Gastroesophageal sphincter (tissue), 4 donors: ENCODE measurements around the gene OLFML2A. TPM values are rescaled to one million over a fixed set of nuclear protein-coding genes. Genes with fewer than 3 reads are reported as not detected.
A peak's percentile ranks its signal among the peaks of the same experiment; 100 is the strongest.
"Not testable (repeated sequence)": the region's sequence is repeated elsewhere in the genome, so short reads cannot be mapped to it uniquely, and the experiment has no call there.

ENCODE experiments used
- ATAC-seq: fragments of 150-250 bp; one replicate; pipeline ENCODE4 v1.9.1; 2016; ENCODE audit warnings: mild to moderate bottlenecking, moderate library complexity
- H3K27ac ChIP-seq, 4 donors: fragments of 200-600 bp; sonication (generic) in 3 of 4; 1 replicate in 3 of 4; 2 replicates in 1 of 4; pipeline ENCODE4 v1.5.1; 2016 to 2019
- H3K27me3 ChIP-seq: fragments of 200-600 bp; sonication (generic); one replicate; pipeline ENCODE4 v1.5.1; 2019
- H3K36me3 ChIP-seq, 2 donors: fragments of 200-600 bp; sonication (generic); one replicate each; pipeline ENCODE4 v1.5.1; 2019; ENCODE audit warnings: control low read depth in 1 of 2
- H3K4me1 ChIP-seq, 3 donors: fragments of 200-600 bp; sonication (generic); 1 replicate in 2 of 3; 2 replicates in 1 of 3; pipeline ENCODE4 v1.5.1; 2016 to 2019; ENCODE audit warnings: control low read depth in 2 of 3
- H3K4me3 ChIP-seq, 2 donors: fragments of 200-600 bp; sonication (generic); one replicate each; pipeline ENCODE4 v1.5.1; 2019; ENCODE audit warnings: mild to moderate bottlenecking in 1 of 2, moderate library complexity in 1 of 2
- H3K9me3 ChIP-seq, 3 donors: fragments of 200-600 bp; sonication (generic); one replicate each; pipeline ENCODE4 v1.5.1; 2017 to 2019; ENCODE audit warnings: control low read depth in 2 of 3
- EP300 ChIP-seq: sonication (generic); formaldehyde crosslinking; IDR thresholded peaks from one replicate; pipeline ENCODE4 v1.6.1; 2017; ENCODE audit warnings: antibody characterized with exemption, mild to moderate bottlenecking
- POLR2A ChIP-seq, 2 donors: fragments of 450-650 bp; IDR thresholded peaks; one replicate each; pipeline ENCODE4 v1.6.1; 2017; ENCODE audit warnings: antibody characterized with exemption in 2 of 2, mild to moderate bottlenecking in 2 of 2, moderate library complexity in 1 of 2
- POLR2AphosphoS5 ChIP-seq: sonication (generic); formaldehyde crosslinking; IDR thresholded peaks from one replicate; pipeline ENCODE4 v1.6.1; 2017; ENCODE audit warnings: antibody characterized with exemption
- WGBS, 2 donors: methylation state at CpG; one replicate each; pipeline ENCODE4 v1.1.5; 2018; ENCODE audit warnings: low coverage in 1 of 2; 5-methylcytosine and 5-hydroxymethylcytosine counted together
- total RNA-seq, 4 donors: library from RNA; depleted of rRNA; stranded (reverse); fragments of >200 nt; gene quantifications; one replicate each; pipeline ENCODE4 v1.1.0, GENCODE V29; 2016
- TF ChIP-seq, protein P1 (sequence below), 4 experiments: fragments of 200-600 bp in 2 of 4; fragments of 450-650 bp in 2 of 4; sonication (generic) in 1 of 4; IDR thresholded peaks; one replicate each; pipeline ENCODE4 v1.5.1; 2017 to 2019; ENCODE audit warnings: antibody characterized with exemption in 4 of 4, mild to moderate bottlenecking in 2 of 4, moderate library complexity in 2 of 4

OLFML2A gene
- total RNA-seq, 4 donors from 2014 or later, result 21.7 to 85.7 (median 43.2) TPM

GRCh38 chr9:124839612-124840299, 62.8 kb downstream of the OLFML2A start:
- ATAC-seq, result peak; percentile 23
- Histone ChIP-seq H3K9me3 (no peaks in the 10 kb centered on the region), H3K27me3 (no peaks in the 10 kb centered on the region), H3K27ac (no peak overlapping the region), H3K36me3 (no peaks in the 10 kb centered on the region), H3K4me3 (no peak overlapping the region), H3K4me1 (peaks cover 0 to 16% (median 13%) of the 10 kb centered on the region in 3 donors)
- 62% methylated on average over 6 of the region's 12 CpGs; no CpG with 5 or more reads in 1 of the 2 donors for WGBS, 2 donors
- no peak for TF ChIP-seq POLR2AphosphoS5
- TF ChIP-seq POLR2A (IDR thresholded peaks at IDR 0.05), result no peak
- TF ChIP-seq, protein P1, sequence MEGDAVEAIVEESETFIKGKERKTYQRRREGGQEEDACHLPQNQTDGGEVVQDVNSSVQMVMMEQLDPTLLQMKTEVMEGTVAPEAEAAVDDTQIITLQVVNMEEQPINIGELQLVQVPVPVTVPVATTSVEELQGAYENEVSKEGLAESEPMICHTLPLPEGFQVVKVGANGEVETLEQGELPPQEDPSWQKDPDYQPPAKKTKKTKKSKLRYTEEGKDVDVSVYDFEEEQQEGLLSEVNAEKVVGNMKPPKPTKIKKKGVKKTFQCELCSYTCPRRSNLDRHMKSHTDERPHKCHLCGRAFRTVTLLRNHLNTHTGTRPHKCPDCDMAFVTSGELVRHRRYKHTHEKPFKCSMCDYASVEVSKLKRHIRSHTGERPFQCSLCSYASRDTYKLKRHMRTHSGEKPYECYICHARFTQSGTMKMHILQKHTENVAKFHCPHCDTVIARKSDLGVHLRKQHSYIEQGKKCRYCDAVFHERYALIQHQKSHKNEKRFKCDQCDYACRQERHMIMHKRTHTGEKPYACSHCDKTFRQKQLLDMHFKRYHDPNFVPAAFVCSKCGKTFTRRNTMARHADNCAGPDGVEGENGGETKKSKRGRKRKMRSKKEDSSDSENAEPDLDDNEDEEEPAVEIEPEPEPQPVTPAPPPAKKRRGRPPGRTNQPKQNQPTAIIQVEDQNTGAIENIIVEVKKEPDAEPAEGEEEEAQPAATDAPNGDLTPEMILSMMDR (IDR thresholded peaks at IDR 0.05), result peak in 3 of 4 experiments; percentile 26 to 46 (median 45)
- TF ChIP-seq EP300, result no peak

GRCh38 chr9:124840300-124840833, 63.4 kb downstream of the OLFML2A start:
- ATAC-seq, result no peak
- no peaks in the 10 kb centered on the region for H3K36me3 ChIP-seq
- 80% methylated on average over 1 of the region's 18 CpGs; no CpG with 5 or more reads in 1 of the 2 donors for WGBS, 2 donors
- no peak overlapping the region for H3K27ac ChIP-seq
- no peaks in the 10 kb centered on the region for H3K9me3 ChIP-seq
- TF ChIP-seq EP300 (no peak), POLR2A (IDR thresholded peaks at IDR 0.05) (no peak)
- H3K4me1 ChIP-seq, result peaks cover 0 to 10% (median 7%) of the 10 kb centered on the region in 3 donors
- no peaks in the 10 kb centered on the region for H3K27me3 ChIP-seq
- H3K4me3 ChIP-seq, result no peak overlapping the region

- Histone ChIP-seq H3K36me3 (no peaks in the 10 kb centered on the region), H3K4me1 (peaks cover 0 to 1% (median 0%) of the 10 kb centered on the region in 3 donors), H3K27me3 (no peaks in the 10 kb centered on the region), H3K9me3 (no peaks in the 10 kb centered on the region), H3K4me3 (no peak overlapping the region), H3K27ac (no peak overlapping the region)
- 78% methylated on average over 9 of the region's 14 CpGs; no CpG with 5 or more reads in 1 of the 2 donors for WGBS, 2 donors
- TF ChIP-seq EP300 (no peak), POLR2A (IDR thresholded peaks at IDR 0.05) (no peak), POLR2AphosphoS5 (no peak)
- TF ChIP-seq, protein P1 (IDR thresholded peaks at IDR 0.05), result no peak
- no peak for ATAC-seq
Observed at GRCh38 chr9:124841075-124841821, 64.3 kb downstream of the OLFML2A start.

DNA sequence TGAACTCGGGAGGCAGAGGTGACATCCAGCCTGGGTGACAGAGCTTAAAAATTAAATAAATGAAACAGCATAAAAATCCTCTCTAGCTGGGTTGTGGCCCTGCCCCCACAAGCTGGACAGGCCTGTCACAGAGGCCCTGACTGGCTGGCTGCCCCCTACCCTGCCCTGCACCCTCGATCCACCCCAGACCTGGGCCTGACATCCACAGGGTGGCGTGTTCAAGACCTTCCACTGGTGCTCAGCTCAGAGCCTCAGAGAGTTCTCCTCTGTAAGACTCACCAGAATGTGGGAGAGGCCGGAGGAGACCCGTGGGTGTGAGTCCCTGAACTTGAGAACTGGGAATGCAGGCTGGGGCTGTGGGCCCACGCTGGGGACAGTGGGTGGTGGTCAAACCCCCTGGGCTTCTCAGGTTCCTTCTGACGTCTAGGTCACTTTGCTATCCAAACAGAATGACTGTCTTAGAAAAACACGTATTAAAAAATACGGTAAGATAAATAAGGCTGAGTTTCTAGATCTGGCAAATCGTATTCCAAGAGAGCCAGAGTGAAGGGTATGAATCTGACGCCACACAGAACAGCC, 66.6 kb downstream of the OLFML2A start:
- no peaks in the 10 kb centered on the region for H3K4me1 ChIP-seq
- H3K9me3 ChIP-seq, result no peaks in the 10 kb centered on the region
- no peak for TF ChIP-seq EP300
- H3K36me3 ChIP-seq, result no peaks in the 10 kb centered on the region
- H3K4me3 ChIP-seq, result no peak overlapping the region
- 76 to 87% methylated on average over 6 to 10 of the region's 11 CpGs for WGBS, 2 donors
- H3K27ac ChIP-seq, result no peak overlapping the region
- H3K27me3 ChIP-seq, result no peaks in the 10 kb centered on the region
- ATAC-seq, result no peak

GRCh38 chr9:124844291-124844690, 67.4 kb downstream of the OLFML2A start:
- no peak overlapping the region for H3K4me3 ChIP-seq
- no peak for ATAC-seq
- 64 to 67% methylated on average over 3 of the region's 4 CpGs for WGBS, 2 donors

GRCh38 chr9:124846467-124846866, 69.5 kb downstream of the OLFML2A start:
- H3K9me3 ChIP-seq, H3K36me3 ChIP-seq, H3K27me3 ChIP-seq, ATAC-seq, H3K4me3 ChIP-seq, H3K27ac ChIP-seq: not testable (repeated sequence)
- H3K4me1 ChIP-seq, result peaks cover 0 to 10% (median 0%) of the 10 kb centered on the region in 3 donors
- WGBS, 2 donors, result 93% methylated on average over 3 of the region's 9 CpGs; no CpG with 5 or more reads in 1 of the 2 donors

More at GRCh38 chr9:124844291-124844690, 67.4 kb downstream of the OLFML2A start:
- Histone ChIP-seq H3K9me3 (no peaks in the 10 kb centered on the region), H3K4me1 (no peaks in the 10 kb centered on the region), H3K27me3 (no peaks in the 10 kb centered on the region), H3K27ac (no peak overlapping the region), H3K36me3 (no peaks in the 10 kb centered on the region)
- TF ChIP-seq POLR2AphosphoS5, result no peak
- no peak for TF ChIP-seq EP300
- TF ChIP-seq, protein P1 (IDR thresholded peaks at IDR 0.05), result no peak
- no peak for TF ChIP-seq POLR2A (IDR thresholded peaks at IDR 0.05)
